ENCODE results near the gene OTOP2.
A peak's percentile ranks its signal among the peaks of the same experiment; 100 is the strongest.
"Not testable (repeated sequence)": the region's sequence is repeated elsewhere in the genome, so short reads cannot be mapped to it uniquely, and the experiment has no call there.

The OTOP2 gene

DNA sequence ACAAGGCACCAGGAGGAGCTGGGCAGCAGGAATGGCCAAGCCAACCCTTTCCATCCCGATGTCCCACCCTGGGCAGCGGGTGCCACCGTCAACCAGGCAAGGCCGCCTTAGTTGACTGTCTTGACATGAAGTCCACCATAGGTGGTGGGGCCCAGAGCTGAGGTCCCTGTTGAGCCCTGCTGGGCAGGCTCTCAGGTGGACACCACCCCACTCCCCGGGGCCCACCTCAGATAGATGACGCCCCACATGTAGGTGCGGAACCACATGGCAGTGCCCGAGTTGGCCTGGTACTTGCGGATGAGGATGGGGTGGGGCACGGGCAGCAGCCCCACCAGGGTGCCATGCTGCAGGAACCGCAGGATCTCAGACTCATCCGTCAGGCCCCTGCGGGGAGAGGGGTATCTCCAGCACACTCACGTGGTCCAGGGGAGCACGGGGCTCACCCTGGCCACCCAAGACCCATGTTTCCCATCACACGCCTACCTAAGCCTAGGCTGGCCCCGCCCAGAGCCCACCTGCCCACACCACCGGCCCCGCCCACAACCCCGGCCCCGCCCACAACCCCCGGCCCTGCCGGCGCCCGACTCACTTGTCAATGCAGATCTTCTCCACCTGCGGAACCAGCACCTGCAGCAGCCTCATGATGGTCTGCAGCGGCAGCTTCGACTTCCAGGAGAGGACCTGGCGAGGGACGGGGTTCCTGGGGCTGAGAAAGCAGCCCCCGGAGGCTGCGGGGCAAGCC is 27.8 kb downstream of the OTOP2 start:
- DNase-seq = no peak

DNA sequence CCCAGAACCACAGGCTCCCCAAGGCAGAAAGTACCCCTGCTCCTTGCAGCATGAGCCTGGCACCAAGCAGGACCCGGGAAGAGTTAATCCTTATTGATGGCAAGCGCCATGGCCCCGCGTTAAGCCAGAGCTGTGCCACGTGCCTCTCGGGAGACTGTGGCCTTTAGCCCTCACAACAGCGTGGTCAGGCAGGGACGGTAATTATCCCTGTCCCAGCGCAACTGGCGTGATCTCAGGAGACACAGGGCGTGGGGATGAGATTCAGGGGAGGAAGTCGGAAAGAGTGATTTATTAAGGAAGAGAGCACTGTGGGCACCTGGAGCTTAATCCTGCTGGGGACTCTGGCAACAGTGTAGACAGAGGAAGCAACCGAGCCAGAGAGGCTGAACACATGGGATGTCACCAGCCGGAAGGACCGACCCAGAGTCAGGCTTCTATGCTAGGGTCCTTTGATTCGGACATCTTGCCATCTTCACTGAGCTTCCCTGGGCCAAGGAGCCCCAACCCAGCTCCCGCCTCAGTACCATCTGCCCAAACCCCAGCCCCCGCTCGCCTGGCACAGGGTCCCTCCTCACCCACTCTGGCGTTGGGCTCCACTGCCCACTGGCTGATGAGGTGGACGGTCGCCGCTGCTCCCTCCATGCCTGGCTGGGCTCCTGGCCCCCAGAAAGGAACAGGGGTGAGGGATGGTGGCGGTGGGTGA is 28.5 kb downstream of the OTOP2 start:
- DNase-seq = no peak

DNA sequence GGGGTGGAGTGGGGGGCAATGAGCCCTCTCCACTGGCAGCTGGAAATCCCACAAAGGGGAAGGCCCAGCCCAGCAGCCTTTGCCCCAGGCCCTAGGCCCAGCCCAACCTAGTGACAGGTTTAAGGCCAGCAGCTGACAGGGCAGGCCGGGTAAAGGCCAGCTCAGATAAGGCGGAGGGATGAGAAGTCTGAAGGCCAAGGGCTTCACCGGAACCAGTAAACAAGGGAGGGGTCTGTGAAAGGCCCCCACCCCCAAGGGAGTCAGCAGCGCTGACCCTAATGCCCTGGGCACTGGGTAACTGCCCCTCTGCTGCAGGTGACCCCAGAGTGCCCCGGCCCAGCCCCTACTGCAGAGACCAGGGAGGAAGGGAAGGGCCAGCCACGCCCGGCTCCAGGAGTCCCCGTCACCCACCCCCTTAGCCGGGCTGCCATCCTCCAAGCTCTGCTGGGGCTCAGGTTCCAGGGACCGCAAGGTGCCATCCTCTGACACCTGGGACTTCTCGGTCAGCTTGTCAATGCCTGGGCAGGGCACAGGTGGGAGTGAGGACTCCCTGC is 29.1 kb downstream of the OTOP2 start:
- DNase-seq = no peak

DNA sequence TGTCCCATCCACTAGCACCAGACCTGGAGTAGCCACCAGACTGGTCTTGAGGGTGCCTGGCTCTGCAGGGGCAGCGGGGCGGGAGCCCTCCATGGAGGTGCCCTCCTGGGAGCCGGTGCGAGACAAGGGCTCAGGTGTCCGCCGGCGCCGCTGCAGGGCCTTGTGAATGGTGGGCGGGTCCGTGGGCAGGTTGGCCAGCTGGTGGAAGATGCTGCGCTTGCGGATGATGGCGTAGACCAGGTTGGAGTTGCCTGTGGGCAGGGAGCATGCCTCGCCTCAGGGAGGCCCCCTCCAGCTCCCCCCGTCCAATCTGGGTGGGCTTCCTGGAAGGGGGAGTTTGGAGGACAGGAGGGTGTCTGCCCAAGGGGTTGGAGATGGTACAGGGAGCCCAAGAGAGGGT is 30.0 kb downstream of the OTOP2 start:
- no peak for DNase-seq

DNA sequence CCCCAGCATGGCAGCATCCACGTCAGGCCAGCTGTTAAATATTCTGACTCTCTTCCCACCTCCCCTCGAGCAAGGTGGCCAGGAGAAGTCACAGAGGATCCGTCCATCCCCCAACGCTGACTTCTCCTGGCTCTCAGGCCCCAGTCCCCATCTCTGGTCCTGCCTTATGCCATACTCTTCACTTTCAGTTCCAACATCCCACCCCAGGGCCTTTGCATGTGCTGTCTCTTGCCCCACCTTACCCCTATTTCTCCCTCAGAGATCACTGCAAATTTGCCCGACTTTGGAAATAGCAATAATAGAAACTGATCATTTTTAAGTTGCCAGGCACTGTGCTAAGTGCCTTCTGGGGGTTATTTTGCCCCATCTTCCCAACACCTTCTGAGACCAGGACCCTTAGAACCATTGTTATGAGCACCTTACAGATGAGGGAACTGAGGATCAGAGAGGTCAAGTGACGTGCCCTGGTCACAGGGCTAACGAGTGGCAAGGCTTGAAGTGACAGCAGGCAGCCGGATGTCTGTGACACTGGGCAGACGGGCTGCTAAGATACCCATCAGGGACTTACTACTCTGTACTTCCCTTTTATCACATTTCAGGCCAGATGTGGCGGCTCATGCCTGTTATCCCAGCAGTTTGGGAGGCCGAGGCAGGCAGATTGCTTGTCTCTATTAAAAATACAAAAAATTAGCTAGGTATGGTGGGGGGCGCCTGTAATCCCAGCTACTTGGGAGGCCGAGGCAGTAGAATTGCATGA is 30.8 kb downstream of the OTOP2 start:
- DNase-seq = no peak

DNA sequence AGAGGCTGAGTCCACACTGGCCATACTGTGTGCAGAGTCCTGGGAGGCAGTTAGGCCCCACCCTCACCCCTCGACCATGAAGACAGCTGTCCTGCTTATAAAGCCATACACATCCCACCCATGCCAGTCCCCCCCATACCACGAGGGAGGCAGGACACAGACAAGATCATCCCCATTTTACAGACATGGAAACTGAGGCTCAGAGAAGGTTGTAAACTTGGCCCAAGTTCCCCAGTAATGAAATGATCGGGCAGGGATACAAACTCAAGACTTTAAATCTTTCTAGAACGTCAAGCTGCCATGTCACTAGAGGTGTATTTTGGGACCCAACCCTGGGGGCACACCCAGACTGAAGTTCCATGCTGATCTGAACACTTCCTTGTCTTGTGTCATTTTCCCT is 32.0 kb downstream of the OTOP2 start:
- DNase-seq = no peak

DNA sequence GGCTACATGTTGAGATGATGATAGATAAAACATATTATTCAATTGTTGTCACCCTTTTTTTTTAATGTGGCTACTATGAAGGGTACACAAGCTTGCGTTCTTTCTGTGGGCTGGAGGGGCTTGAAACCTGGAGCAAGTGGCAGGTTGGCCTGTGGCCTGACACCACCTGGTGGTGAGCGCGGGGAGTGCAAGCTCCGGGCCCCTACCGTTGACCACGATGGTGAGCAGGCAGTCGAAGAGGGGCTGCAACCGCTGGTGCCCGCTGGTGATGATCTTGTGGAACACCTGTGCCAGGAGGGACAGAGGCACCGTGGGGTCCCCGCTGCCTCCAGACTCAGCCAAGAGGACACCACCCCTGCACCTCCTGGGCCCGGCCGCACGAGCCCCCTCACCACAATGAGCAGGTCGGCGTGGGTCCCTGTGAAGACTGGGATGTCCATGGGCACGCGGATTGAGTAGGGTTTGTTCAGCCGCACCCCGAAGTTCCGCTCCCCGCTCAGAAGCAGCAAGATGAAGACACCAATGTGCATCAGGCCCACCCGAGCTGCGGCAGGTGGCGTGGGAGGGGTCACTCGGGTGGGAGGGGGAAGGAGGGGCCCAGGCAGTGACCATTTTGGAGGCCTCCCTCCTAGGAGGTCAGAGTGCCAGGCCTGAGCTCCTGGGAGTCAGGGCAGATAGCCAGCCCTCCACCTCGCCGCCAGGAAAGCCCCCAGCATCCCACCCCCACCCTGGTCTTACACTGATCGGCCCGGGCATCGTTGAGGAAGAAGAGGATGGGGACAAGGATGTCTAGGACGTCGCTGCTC is 34.1 kb downstream of the OTOP2 start:
- DNase-seq = peak in 40 of 56 donors; percentile 3 to 76 (median 25)

DNA sequence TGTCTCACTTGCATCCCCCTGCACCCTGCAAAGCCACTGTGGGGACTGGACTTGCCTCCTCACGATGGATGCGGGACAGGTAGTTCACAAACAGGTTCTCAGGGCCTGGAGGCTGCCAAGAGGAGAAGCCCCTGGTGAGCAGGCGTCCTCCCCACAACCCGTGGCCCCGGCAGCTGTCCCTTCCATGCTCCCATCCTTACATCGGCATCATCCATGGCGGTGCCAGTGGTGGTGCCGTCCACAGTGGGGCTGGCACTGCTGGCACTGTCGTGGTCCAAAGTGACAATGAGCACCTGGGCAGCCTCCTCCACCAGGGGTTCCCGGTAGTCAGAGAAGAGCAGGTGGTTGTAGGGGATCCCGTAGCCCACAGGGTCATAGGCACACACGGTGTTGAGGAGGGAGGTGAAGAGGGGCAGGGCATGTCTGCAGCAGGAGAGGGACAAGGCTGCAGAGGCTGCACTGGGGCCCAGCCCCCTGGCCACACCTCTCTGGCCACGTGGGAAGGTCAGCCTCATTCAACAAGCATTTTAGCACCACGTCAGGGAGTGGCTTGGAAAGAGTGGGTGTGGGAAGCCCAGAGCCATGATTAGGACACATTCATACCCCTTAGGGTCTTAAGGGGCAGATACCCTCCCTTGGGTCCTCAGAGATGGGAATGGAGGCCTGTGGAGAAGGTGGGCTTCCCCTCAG is 35.9 kb downstream of the OTOP2 start:
- no peak for DNase-seq

DNA sequence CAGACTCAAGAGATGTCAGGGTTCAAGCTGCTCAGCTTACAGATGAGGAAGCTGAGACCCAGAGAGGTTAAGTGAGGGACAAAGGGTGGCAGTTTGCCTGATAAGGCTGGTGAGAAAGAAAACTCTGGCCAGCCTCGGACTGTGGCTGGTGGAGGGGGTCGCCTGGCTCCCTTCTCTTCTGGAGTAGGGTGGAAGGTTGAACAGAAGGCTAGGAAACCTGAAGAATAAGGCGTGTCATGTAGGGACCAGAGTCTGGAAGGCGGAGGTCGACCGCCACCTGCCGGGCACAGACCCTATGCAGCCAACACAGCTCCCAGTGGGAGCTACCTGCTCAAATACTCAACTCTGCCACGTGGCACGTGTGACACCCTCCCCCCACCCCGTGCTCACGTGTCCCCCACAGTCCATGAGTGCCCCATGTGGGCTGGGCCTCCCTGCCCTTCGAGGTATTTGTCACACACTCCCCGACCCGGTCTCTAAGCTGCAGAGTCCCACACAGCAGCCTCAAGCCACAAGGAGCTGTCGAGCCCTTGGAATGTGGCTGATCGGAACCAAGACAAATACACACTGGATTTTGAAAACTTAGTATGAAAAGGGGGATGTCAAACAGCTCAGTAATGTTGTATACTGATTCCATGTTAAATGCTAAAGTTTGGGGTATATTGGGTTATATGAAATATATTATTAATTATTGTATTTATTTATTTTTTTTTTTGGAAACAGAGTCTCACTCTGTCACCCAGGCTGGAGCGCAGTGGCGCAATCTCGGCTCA is 36.7 kb downstream of the OTOP2 start:
- no peak for DNase-seq

DNA sequence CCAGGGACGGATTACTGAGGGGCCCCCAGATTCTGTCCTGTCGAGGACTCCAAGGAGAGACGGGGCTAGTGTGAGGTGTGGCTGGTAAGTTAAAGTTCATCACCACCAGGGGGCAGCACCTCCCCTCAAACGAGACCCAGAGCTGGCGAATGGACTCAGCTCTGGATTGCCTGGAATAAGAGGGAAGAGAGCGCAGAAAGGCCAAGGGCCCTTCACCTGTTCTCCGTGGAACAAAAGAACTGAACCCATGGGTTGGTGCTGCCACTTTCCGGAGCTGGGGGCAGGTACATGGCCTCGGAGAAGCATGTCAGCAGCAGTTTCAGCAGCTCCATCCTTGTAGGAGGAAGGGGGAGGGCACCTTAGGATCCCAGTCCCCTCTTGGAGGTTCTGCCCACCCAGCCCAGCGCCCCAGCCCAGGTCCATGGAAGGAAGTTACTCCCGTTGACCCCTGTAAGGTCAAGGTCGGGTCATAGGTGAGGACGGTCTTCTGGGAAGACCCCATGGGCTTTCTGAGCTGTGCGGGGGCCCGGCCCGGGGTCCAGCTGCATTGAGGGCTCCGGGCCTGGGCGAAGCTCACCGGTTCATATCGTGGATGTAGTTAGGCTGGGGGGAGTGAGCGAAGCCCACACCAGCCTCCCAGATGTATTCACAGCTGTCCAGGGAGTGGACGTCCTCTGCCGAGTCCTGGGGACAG is 37.7 kb downstream of the OTOP2 start:
- DNase-seq = peak in 53 of 56 donors; percentile 23 to 93 (median 76)

DNA sequence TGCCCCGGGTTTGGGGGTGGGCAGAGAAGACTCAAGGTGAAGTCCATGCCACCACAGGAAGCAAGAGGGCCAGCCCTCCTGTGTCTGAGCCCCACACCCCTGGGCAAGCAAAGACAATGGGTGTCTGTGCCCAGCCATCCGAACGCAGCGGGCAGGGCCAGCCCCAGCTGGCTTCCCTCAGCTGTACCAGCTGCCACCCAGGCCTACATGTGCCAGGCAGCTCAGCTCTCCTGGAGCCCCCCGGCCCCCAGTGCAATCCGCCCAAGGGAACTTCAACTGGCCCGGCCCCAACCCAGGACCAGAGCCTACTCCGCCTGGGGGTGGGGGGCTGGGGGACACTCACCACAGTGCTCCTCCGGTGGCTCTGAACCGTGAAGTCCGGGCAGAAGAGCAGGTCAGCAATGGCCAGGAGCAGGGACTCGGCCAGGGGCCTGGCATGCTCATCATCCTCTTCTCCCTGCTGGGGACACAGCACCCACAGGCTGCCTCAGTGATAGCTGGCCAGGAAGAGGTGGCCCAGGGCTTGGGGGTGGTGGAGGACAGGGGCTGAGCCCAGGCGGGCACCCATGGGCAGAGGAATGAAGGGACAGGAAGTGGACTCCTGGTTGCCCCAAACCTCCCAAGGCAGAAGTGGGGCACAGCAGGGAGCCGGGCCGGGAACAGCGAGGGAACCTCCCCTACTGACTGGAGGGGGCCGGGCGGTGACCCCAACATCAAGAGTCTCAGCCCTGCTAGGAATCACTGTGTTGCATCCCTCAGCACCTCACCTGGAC is 38.7 kb downstream of the OTOP2 start:
- DNase-seq = peak in 51 of 56 donors; percentile 16 to 84 (median 65)

DNA sequence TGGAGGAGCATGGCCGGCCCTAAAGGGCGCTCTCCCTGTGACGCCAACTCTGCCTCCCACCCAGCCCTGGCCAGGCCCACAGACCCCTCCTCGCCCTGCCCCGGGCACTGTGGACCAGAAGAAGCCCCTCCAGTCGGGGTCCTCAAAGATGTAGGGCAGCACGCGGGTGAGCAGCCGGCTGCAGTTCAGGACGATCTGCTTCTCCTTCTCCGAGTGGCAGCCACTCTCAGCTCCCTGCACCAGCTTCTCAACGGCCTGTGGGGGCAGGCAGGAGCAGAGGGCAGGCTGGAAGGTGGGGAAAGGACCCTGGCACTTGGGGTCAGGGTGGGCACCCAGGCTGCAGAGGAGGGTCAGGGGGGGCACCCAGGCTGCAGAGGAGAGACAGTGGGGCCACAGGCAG is 39.6 kb downstream of the OTOP2 start:
- peak in 3 of 56 donors; percentile 8 to 28 (median 26) for DNase-seq

DNA sequence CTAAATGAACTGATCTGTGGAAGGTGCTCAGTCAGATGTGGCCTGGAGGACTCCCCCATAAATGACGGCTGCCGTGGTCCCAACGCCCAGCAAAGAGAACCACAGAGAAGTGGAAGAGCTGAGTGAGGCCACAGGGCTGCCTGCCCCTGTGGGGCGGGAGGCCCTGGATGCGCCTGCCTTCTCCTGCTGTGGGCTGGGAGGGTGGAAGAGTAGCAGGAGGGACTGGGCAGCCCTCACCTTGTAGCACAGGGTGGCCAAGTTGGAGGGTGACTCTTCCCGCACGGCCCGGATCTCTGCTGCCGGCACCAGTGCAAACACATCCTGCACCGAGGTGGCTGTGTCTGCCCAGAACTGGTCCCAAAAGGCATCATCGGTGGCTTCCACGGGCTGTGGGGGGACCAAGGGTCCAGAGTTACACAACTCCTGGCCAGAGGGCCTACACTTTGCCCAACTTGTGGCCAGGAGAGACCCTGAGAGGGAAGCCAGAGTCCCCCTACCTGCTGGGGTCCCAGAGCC is 40.2 kb downstream of the OTOP2 start:
- no peak for DNase-seq

DNA sequence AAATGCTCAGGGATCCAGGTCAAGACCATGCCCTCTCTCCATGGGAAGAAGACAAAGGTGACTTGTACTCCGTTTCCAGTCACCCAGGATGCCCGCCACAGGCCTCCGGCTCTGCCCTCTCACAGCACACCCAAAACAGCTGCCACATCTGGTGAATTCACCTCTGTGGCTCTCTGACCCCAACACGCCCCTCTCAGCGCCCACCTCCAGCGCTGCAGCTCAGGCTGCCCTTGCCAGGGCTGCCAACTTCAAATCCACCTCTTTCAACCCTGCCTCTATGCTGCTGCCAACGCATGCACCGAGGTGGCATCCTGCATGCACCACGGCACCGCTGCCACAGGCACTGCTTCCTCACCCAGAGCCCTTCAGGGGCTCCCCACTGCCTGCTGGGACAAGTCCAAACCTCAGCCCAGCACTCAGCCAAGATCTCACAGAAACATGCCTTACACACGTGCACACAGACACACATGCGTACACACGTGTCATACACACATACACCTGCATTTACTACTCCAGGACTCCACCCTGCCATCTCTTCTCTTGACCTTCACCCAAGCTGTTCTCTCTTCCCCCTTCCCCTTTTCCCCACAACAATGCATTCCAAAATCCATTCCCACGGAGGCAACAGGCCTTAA is 41.0 kb downstream of the OTOP2 start:
- DNase-seq = no peak

DNA sequence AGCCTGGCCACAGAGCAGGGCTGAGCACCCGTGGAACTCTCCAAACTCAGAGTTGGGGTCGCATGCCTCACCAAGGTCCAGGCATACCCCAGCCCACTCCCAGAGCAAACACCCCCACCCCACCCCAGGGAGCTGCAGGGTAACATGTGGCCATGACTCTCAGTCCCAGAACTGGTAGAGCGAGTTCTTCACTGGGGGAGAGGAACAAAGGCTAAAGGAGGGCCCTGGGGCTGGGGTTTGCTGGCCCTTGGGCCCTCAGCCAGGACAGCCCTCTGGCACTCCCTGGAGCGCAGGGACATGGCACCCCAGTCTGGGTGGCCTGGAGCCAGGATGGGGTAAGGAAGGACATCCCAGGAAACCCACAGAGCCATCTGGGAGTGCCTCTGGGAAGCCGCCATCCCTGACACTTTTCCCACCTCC is 44.3 kb downstream of the OTOP2 start:
- no peak for DNase-seq

DNA sequence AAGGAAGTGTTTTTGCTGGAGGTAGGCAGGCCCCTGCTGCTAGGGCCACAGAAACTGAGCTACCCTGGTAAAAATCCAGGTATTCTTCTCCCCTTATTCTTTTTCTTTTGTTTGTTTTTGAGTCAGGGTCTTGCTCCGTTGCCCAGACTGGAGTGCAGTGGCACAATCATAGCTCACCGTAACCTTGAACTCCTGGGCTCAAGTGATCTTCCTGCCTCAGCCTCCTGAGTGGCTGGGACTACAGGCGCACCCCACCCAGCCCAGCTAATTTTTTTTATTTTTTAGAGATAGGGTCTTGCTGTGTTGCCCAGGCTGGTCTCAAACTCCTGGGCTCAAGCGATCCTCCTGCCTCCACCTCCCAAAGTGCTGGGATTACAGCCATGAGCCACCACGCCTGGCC is 45.4 kb downstream of the OTOP2 start:
- DNase-seq = not testable (repeated sequence)

DNA sequence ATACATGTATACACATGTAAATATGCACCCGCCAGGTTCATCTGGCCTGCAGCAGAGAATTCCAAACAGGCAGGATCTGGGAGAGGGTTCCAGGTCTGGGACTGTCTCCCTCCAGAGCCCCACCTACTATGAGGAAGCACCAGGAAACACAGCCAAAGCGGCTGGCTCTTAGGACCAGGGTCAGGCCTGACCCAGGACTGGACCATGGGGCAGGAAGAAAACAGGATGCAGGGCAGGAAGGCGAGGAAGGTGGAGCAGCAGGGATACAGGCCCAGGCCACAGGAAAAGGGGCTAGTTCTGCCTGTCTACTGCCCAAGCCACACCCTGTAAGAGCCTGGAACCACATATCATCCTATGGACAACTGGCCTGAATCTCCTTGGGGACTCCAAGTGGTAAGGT is 46.3 kb downstream of the OTOP2 start:
- no peak for DNase-seq
